Osteoblast (primary cell): ENCODE data around the gene CELF5. TPM values are rescaled to one million over a fixed set of nuclear protein-coding genes. Genes with fewer than 3 reads are reported as not detected.

ENCODE experiments used
- DNase-seq: peaks from one replicate; pipeline ENCODE4 v3.0.0; 2011; ENCODE audit warnings: low spot score, mixed read lengths; ENCODE audit not compliant: insufficient read length; ENCODE audit errors: missing footprints
- H2AFZ ChIP-seq: 2 replicates; pipeline ENCODE4 v1.6.0; 2011; ENCODE audit warnings: mild to moderate bottlenecking, low read length
- H3K27ac ChIP-seq: 2 replicates; pipeline ENCODE4 v1.5.1; 2011; ENCODE audit warnings: mild to moderate bottlenecking, low read depth, low read length, moderate library complexity
- H3K27me3 ChIP-seq: 2 replicates; pipeline ENCODE4 v1.6.0; 2012; ENCODE audit warnings: mild to moderate bottlenecking, control low read depth, inconsistent platforms, low read length, moderate library complexity; ENCODE audit not compliant: insufficient read depth
- H3K36me3 ChIP-seq: 2 replicates; pipeline ENCODE4 v1.5.1; 2011; ENCODE audit warnings: mild to moderate bottlenecking, low read length, control low read depth, moderate library complexity; ENCODE audit not compliant: insufficient read depth
- H3K4me1 ChIP-seq: 2 replicates; pipeline ENCODE4 v1.5.1; 2011; ENCODE audit warnings: mild to moderate bottlenecking, low read length, control low read depth, moderate library complexity; ENCODE audit not compliant: insufficient read depth
- H3K4me2 ChIP-seq: 2 replicates; pipeline ENCODE4 v1.6.0; 2011; ENCODE audit warnings: mild to moderate bottlenecking, low read length; ENCODE audit not compliant: insufficient read depth
- H3K4me3 ChIP-seq: fragments of 200-600 bp; sonication (generic); 3 replicates; pipeline ENCODE4 v1.5.1; 2012; ENCODE audit warnings: mild to moderate bottlenecking, low read length, inconsistent platforms; ENCODE audit not compliant: insufficient read depth
- H3K79me2 ChIP-seq: 2 replicates; pipeline ENCODE4 v1.6.0; 2012; ENCODE audit warnings: mild to moderate bottlenecking, low read length, control low read depth, inconsistent platforms; ENCODE audit not compliant: insufficient read depth
- H3K9me3 ChIP-seq: 2 replicates; pipeline ENCODE4 v1.5.1; 2011; ENCODE audit warnings: low read depth, low read length, control low read depth
- H4K20me1 ChIP-seq: 2 replicates; pipeline ENCODE4 v1.6.0; 2012; ENCODE audit warnings: mild to moderate bottlenecking, low read length, control low read depth; ENCODE audit not compliant: insufficient read depth
- CTCF ChIP-seq: IDR thresholded peaks from 2 replicates; pipeline ENCODE4 v1.5.1; 2011; ENCODE audit warnings: mild to moderate bottlenecking, low read depth, low read length, moderate library complexity; ENCODE audit errors: extremely low read depth
- total RNA-seq: library from RNA; depleted of rRNA; stranded (reverse); fragments of >200 nt; gene quantifications from 2 replicates; pipeline ENCODE4 v1.2.3, GENCODE V29; 2012

Gene CELF5
- total RNA-seq, 1 donor, result not detected

GRCh38 chr19:3257071-3257470 lies 32.6 kb downstream of the CELF5 start:
- Histone ChIP-seq H3K27ac (no peak overlapping the region), H3K79me2 (no peaks in the 10 kb centered on the region), H3K27me3 (no peaks in the 10 kb centered on the region), H3K4me2 (no peak overlapping the region), H4K20me1 (no peaks in the 10 kb centered on the region), H3K9me3 (peaks cover 2% of the 10 kb centered on the region), H3K4me3 (no peak overlapping the region), H2AFZ (no peak overlapping the region), H3K4me1 (no peaks in the 10 kb centered on the region), H3K36me3 (no peaks in the 10 kb centered on the region)
- no peak for DNase-seq
- no peak for TF ChIP-seq CTCF

- Histone ChIP-seq H3K27ac (no peak overlapping the region), H3K79me2 (no peaks in the 10 kb centered on the region), H3K4me2 (no peak overlapping the region), H4K20me1 (no peaks in the 10 kb centered on the region), H3K36me3 (no peaks in the 10 kb centered on the region), H3K4me1 (no peaks in the 10 kb centered on the region), H3K27me3 (peaks cover 4% of the 10 kb centered on the region), H2AFZ (no peak overlapping the region), H3K9me3 (no peaks in the 10 kb centered on the region), H3K4me3 (no peak overlapping the region)
- TF ChIP-seq CTCF, result no peak
- peak; percentile 25 for DNase-seq
Measured at GRCh38 chr19:3262362-3262761, 37.9 kb downstream of the CELF5 start.

- no peaks in the 10 kb centered on the region for H4K20me1 ChIP-seq
- no peak overlapping the region for H3K27ac ChIP-seq
- peaks cover 5% of the 10 kb centered on the region for H3K27me3 ChIP-seq
- H3K4me1 ChIP-seq, result no peaks in the 10 kb centered on the region
- H3K36me3 ChIP-seq, result no peaks in the 10 kb centered on the region
- no peak overlapping the region for H3K4me2 ChIP-seq
- DNase-seq, result peak; percentile 69
- H3K4me3 ChIP-seq, result no peak overlapping the region
- no peak for TF ChIP-seq CTCF
- H3K9me3 ChIP-seq, result no peaks in the 10 kb centered on the region
- no peak overlapping the region for H2AFZ ChIP-seq
- no peaks in the 10 kb centered on the region for H3K79me2 ChIP-seq
Measured at GRCh38 chr19:3263866-3264265, 39.4 kb downstream of the CELF5 start.

GRCh38 chr19:3265432-3265831 lies 41.0 kb downstream of the CELF5 start:
- no peaks in the 10 kb centered on the region for H3K36me3 ChIP-seq
- H3K4me2 ChIP-seq, result no peak overlapping the region
- H4K20me1 ChIP-seq, result no peaks in the 10 kb centered on the region
- H3K4me1 ChIP-seq, result no peaks in the 10 kb centered on the region
- DNase-seq, result no peak
- no peaks in the 10 kb centered on the region for H3K79me2 ChIP-seq
- H3K9me3 ChIP-seq, result no peaks in the 10 kb centered on the region
- H2AFZ ChIP-seq, result no peak overlapping the region
- no peak for TF ChIP-seq CTCF
- H3K27me3 ChIP-seq, result peaks cover 18% of the 10 kb centered on the region
- no peak overlapping the region for H3K4me3 ChIP-seq
- no peak overlapping the region for H3K27ac ChIP-seq
